Astrocyte (in vitro differentiated cells and primary cell): ENCODE results near the gene KCNJ11.

ENCODE experiments used
- CTCF ChIP-seq: IDR thresholded peaks from 2 replicates; pipeline ENCODE4 v1.5.1; 2011; ENCODE audit warnings: low read depth, mild to moderate bottlenecking, inconsistent platforms, low read length, moderate library complexity; ENCODE audit not compliant: insufficient read depth
- EZH2 ChIP-seq: IDR thresholded peaks from 2 replicates; pipeline ENCODE4 v1.6.1; 2012; ENCODE audit warnings: mild to moderate bottlenecking, low read length, inconsistent platforms; ENCODE audit not compliant: insufficient read depth

DNA sequence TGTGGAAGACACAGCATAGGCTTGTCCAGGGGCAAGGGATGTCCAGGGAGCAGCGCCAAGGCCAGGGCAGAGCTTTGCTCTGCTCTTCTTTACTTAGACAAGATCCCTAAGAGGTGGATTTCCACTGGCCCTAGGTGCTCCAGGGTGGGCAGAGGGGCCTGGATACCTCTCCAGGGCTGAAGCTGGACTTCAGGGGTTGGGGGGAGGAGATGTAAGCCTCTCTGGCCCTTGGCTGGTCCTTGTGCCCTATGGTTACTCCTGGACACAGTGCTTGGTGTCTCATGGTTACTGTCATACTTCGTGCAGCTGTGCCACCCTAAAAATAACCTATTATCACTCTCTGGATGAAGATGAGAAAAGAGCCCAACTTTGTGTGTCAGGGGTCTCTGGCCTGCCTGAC, 12.9 kb upstream of the KCNJ11 start:
- no peak for TF ChIP-seq CTCF
- no peak for TF ChIP-seq EZH2
